ENCODE results near the gene AKAP11.

DNA sequence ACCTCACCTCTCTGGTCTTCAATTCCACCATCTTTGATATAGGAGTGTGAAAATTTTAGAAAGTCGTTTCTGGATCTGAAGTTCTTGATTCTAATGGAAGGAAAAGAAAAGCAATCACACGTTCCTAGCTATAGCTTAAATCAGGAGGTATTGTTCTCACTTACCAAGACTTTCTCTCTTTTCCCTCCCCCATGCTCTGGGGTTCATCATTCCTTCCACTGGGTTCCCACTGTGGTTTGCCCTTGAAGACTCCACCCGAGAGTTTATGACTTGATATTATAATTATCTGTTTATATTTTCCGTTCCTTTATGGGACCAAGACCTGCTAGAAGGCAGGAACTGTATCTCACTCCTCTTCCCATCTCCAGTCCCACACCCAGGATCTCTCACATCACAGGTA, 76.6 kb downstream of the AKAP11 start:
- TF ChIP-seq ZNF274 (IDR thresholded peaks at IDR 0.05; ENCODE audit: low read depth, low read length) (no peak), YY1 (IDR thresholded peaks at IDR 0.05; ENCODE audit: insufficient read depth, insufficient read length) (no peak), SUZ12 (IDR thresholded peaks at IDR 0.05; ENCODE audit: extremely low read depth, insufficient read depth, insufficient read length) (no peak)
